ENCODE data around the gene FOXF2.
"Not testable (repeated sequence)": the region's sequence is repeated elsewhere in the genome, so short reads cannot be mapped to it uniquely, and the experiment has no call there.

Gene FOXF2

DNA sequence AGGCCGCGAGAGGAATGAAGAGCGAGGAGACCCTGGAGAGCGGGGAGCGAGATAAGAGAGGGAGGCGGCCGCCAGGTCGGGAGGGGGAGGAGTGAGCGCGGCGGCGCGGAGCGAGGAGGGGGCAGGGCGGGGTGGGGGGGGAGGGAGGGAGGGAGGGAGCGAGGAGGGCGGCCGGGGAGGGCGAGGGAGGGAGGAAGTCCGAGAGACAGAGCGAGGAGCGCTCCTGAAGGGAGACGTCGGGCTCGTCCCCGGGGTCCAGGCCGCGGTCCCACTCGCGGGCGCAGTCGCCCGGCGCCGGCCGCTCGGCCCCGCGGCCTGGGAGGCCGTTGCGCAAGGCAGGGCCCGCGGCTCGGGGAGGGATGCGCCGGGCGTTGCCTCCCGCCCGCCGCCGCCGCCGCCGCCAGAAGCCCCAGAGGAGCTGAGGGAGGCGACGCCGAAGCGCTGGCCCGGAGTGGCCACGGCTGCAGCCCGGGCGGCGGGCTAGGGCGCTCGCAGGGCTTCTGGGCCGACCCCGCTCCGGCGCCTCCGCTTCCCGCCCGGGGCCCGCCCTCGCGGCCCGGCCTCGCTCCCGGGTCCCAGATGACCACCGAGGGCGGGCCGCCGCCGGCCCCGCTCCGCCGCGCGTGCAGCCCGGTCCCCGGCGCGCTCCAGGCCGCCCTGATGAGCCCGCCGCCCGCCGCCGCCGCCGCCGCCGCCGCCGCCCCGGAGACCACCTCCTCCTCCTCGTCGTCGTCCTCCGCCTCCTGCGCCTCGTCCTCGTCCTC lies at the start of gene FOXF2:
FOXF2 (plus strand) TSS at position 208 of the 764 bp plus-strand sequence; CDS start at position 580, 372 bp downstream.
- peaks cover 22% of the 10 kb centered on the region for H3K4me1 Mint-ChIP-seq
- H3K36me3 Mint-ChIP-seq (ENCODE audit: insufficient read depth), result peaks cover 1% of the 10 kb centered on the region
- peaks cover 79% of the 10 kb centered on the region for H3K27me3 Mint-ChIP-seq
- ATAC-seq (replicated peaks; ENCODE audit: extremely low read depth, poor library complexity, severe bottlenecking) (no peak), DNase-seq (ENCODE audit: low spot score in 2 of 2) (no peak)
- no peaks in the 10 kb centered on the region for H3K9me3 Mint-ChIP-seq
- H3K27ac Mint-ChIP-seq (ENCODE audit: low read depth), result no peak within 1 kb of the TSS
- peak within 1 kb of the TSS; percentile 72 for H3K4me3 Mint-ChIP-seq

DNA sequence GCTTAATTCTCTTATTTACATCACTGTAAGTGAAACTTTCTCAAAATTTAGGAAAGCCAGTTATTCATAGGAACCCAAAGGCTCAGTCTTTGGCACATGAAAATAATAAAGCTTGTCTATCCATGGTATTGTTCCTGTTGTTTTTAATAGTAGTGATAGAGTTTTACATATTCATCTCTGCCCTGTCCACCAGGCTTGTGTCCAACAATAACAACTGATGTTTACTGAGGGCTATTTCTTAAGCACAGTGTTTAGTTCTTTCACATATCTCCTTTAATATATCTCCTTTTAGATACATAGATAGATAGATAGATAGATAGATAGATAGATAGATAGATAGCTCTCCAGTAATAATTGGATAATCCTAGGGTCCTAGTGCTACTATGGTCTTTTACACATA lies 43.3 kb upstream of the FOXF2 start:
- Mint-ChIP-seq H3K36me3 (ENCODE audit: insufficient read depth) (no peaks in the 10 kb centered on the region), H3K27me3 (peaks cover 89% of the 10 kb centered on the region), H3K27ac (ENCODE audit: low read depth) (no peak overlapping the region), H3K9me3 (peaks cover 28% of the 10 kb centered on the region), H3K4me3 (no peak overlapping the region), H3K4me1 (no peaks in the 10 kb centered on the region)
- ATAC-seq (replicated peaks; ENCODE audit: extremely low read depth, poor library complexity, severe bottlenecking) (no peak), DNase-seq (ENCODE audit: low spot score in 2 of 2) (no peak)

DNA sequence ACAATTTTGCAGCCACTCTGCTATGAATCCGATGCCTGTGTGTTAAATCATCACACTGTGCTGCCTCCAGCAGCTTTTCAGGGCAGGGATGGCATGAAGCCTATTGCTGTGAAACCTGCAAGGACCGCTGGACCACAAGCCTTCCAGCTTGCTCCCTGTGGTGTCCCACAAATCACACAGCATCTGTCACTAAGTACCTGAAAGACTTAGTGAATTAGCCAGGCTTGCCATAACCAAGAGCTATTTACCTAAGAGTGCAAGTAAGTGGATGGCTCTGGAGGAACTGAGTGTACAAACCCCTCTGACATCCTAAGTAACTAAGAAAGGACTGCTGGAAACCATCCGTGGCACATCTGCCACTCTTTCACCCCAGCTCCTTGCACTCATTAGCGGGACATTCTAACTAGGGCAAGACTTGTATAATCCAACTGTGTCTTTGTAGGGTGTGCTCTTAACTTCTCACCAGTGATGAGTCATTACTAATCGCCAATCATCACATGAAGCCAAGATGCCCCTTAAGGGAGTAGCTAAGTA lies 42.8 kb upstream of the FOXF2 start:
- peaks cover 89% of the 10 kb centered on the region for H3K27me3 Mint-ChIP-seq
- DNase-seq (ENCODE audit: low spot score in 2 of 2) (no peak), ATAC-seq (replicated peaks; ENCODE audit: extremely low read depth, poor library complexity, severe bottlenecking) (no peak)

DNA sequence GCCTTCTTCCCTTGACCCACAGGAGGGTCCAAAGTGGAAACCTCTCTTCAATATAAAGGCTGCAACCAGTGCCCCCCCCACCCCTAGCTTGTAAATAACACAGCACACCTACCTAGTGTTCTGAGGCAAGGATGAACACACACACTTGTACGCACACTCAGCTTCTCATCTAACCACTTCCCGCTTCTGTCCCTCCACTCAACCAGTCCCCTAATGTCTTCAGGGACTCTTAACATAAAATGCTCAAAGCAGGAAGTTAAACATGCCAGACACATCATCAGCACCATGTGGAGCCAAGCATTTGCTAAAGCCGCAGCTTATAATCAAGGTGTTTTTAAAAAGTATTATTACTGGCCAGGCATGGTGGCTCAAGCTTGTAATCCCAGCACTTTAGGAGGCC lies 42.2 kb upstream of the FOXF2 start:
- Mint-ChIP-seq H3K9me3 (peaks cover 28% of the 10 kb centered on the region), H3K4me1 (no peaks in the 10 kb centered on the region), H3K36me3 (ENCODE audit: insufficient read depth) (no peaks in the 10 kb centered on the region), H3K27me3 (peaks cover 89% of the 10 kb centered on the region), H3K27ac (ENCODE audit: low read depth) (no peak overlapping the region), H3K4me3 (no peak overlapping the region)
- DNase-seq (ENCODE audit: low spot score in 2 of 2) (no peak), ATAC-seq (replicated peaks; ENCODE audit: extremely low read depth, poor library complexity, severe bottlenecking) (no peak)

More for the DNA sequence above, 42.8 kb upstream of the FOXF2 start:
- no peak overlapping the region for H3K27ac Mint-ChIP-seq (ENCODE audit: low read depth)
- H3K4me1 Mint-ChIP-seq, result no peaks in the 10 kb centered on the region
- peaks cover 28% of the 10 kb centered on the region for H3K9me3 Mint-ChIP-seq
- H3K36me3 Mint-ChIP-seq (ENCODE audit: insufficient read depth), result no peaks in the 10 kb centered on the region
- no peak overlapping the region for H3K4me3 Mint-ChIP-seq

DNA sequence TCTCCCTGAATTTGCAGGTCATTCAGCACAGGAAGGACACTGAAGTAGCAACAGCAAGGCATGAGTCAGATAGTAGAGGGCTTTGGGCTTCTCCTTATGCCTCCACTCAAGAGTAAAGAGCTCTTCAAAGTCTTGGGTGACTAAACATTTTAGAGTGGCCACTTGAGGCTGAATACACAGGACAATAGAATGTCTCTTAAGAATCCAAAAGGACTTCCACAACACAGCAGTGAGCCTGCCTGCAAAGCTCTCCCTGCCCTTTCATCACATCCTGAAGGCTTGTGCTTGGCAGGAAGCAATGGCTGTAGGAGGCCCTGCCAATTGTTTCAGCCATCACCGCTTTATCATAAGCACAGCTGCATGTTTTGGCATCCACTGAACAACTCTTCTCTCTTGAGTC lies 40.7 kb upstream of the FOXF2 start:
- H3K27me3 Mint-ChIP-seq, result peaks cover 89% of the 10 kb centered on the region
- no peaks in the 10 kb centered on the region for H3K4me1 Mint-ChIP-seq

DNA sequence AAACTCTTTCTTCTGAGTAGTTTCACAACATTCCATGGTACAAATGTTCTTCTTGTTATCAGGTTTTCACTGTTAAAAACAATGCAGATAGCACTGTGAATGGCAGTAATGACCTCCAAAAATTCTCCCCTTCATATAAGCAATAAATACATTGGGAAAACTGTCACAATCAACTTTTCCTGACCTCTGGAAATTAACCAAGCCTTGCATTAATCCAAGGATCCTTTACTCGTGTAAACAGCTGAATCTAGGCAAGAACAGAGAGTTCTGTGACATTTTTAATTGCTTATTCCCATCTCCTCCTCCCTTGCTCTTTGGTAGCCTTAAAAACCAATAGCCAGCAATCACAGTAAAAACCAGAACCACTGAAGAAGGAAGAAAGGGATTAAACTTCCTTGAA lies 39.7 kb upstream of the FOXF2 start:
- Mint-ChIP-seq H3K27me3 (peaks cover 89% of the 10 kb centered on the region), H3K4me3 (no peak overlapping the region), H3K4me1 (no peaks in the 10 kb centered on the region), H3K27ac (ENCODE audit: low read depth) (no peak overlapping the region), H3K36me3 (ENCODE audit: insufficient read depth) (no peaks in the 10 kb centered on the region), H3K9me3 (peaks cover 11% of the 10 kb centered on the region)
- ATAC-seq (replicated peaks; ENCODE audit: extremely low read depth, poor library complexity, severe bottlenecking), result no peak
- DNase-seq (ENCODE audit: low spot score in 2 of 2), result no peak

More for the DNA sequence above, 40.7 kb upstream of the FOXF2 start:
- Mint-ChIP-seq H3K36me3 (ENCODE audit: insufficient read depth) (no peaks in the 10 kb centered on the region), H3K9me3 (peaks cover 20% of the 10 kb centered on the region), H3K4me3 (no peak overlapping the region), H3K27ac (ENCODE audit: low read depth) (no peak overlapping the region)
- ATAC-seq (replicated peaks; ENCODE audit: extremely low read depth, poor library complexity, severe bottlenecking) (no peak), DNase-seq (ENCODE audit: low spot score in 2 of 2) (no peak)

DNA sequence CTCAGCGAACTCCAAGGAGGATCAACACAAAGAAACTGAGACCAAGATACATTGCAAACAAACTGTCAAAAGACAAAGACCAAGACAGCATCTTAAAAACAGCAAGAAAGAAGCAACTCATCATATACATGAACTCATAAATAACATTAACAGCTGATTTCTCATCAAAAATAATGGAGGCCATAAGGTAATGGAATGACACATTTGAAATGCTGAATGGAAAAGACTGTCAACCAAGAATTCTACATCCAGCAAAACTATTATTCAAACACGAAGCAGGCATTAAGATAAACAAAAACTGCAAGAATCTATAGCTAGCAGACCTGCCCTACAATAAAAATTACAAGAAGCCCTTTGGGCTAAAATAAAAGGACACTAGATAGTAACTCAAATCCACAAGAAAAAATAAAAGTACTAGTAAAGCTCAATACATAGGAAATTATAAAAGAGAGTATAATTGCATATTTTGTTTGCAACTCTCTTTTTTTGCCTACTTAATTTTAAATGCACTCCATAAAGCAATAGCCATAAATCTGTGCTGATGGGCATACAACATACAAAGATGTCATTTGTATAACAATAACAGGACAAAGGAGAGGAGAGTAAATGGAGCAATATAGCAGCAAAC lies 37.9 kb upstream of the FOXF2 start:
- no peaks in the 10 kb centered on the region for H3K4me1 Mint-ChIP-seq
- H3K4me3 Mint-ChIP-seq, result no peak overlapping the region
- DNase-seq (ENCODE audit: low spot score in 2 of 2), result no peak
- peaks cover 2% of the 10 kb centered on the region for H3K36me3 Mint-ChIP-seq (ENCODE audit: insufficient read depth)
- no peak overlapping the region for H3K27ac Mint-ChIP-seq (ENCODE audit: low read depth)
- ATAC-seq (replicated peaks; ENCODE audit: extremely low read depth, poor library complexity, severe bottlenecking), result no peak
- H3K9me3 Mint-ChIP-seq, result peaks cover 5% of the 10 kb centered on the region
- peaks cover 88% of the 10 kb centered on the region for H3K27me3 Mint-ChIP-seq

DNA sequence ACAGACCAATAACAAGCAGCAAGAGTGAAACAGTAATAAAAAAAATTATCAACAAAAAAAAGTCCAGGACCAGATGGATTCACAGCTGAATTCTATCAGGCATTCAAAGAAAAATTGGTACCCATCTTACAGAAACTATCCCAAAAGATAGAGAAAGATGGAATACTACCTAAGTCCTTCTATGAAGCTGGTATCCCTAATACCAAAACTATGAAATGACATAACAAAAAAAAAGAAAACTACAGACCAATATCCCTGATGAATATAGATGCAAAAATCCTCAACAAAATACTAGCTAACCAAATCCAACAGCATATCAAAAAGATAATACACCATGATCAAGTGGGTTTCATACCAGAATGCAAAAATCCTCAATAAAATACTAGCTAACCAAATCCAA lies 34.3 kb upstream of the FOXF2 start:
- H3K27ac Mint-ChIP-seq (ENCODE audit: low read depth); H3K36me3 Mint-ChIP-seq (ENCODE audit: insufficient read depth); DNase-seq (ENCODE audit: low spot score in 2 of 2); H3K4me3 Mint-ChIP-seq; H3K4me1 Mint-ChIP-seq; H3K9me3 Mint-ChIP-seq; ATAC-seq (replicated peaks; ENCODE audit: extremely low read depth, poor library complexity, severe bottlenecking): not testable (repeated sequence)
- peaks cover 65% of the 10 kb centered on the region for H3K27me3 Mint-ChIP-seq

DNA sequence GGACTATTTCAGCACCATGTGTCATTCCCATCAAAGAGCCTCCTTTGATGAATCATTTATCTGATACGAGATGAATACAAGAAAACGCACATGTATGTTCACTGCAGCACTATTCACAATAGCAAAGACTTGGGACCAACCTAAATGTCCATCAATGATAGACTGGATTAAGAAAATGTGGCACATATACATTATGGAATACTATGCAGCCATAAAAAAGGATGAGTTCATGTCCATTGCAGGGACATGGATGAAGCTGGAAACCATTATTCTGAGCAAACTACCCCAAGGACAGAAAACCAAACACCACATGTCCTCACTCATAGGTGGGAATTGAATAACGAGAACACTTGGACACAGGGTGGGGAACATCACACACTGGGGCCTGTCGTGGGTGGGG lies 27.7 kb upstream of the FOXF2 start:
- not testable (repeated sequence) for DNase-seq (ENCODE audit: low spot score in 2 of 2); ATAC-seq (replicated peaks; ENCODE audit: extremely low read depth, poor library complexity, severe bottlenecking); H3K27ac Mint-ChIP-seq (ENCODE audit: low read depth); H3K4me1 Mint-ChIP-seq; H3K36me3 Mint-ChIP-seq (ENCODE audit: insufficient read depth); H3K4me3 Mint-ChIP-seq; H3K9me3 Mint-ChIP-seq
- peaks cover 55% of the 10 kb centered on the region for H3K27me3 Mint-ChIP-seq

DNA sequence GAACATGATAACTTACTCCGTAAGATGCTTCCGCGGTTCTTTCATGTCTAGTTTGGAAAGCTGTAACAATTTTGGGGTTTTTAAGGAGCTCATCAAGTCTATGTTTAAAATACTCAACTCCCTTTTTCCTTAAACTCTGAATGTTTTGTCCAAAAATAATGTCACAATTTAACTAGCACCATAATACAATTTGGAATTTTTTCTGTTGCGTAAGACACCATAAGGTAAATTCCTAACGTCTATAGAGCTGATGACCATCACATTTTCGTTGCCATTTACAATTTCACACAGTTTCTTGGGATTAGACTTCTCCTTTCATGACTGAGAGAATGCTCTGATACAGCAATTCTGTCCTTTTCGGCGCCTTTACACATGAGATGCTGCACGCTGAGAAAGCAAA lies 26.7 kb upstream of the FOXF2 start:
- Mint-ChIP-seq H3K4me1 (no peaks in the 10 kb centered on the region), H3K36me3 (ENCODE audit: insufficient read depth) (no peaks in the 10 kb centered on the region), H3K4me3 (no peak overlapping the region), H3K27me3 (peaks cover 60% of the 10 kb centered on the region), H3K9me3 (no peaks in the 10 kb centered on the region), H3K27ac (ENCODE audit: low read depth) (no peak overlapping the region)
- no peak for ATAC-seq (replicated peaks; ENCODE audit: extremely low read depth, poor library complexity, severe bottlenecking)
- no peak for DNase-seq (ENCODE audit: low spot score in 2 of 2)

DNA sequence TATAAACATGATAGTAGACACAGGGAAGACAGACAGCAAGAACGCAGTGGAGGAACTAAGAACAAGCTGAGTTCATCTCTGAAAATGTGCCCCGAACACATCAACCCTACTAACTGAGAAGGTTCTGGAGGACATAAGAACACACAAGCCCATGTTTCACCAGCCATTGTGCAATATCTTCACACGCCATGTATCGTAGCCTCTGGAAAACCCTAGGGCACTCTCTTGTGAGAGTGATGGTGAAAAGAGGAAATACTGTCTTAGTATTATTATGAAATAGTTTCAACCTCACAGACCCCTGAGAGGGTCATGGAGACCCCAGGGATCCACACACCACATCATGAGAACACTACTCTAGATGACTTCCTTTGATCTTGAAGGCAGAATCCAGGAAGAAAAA lies 26.1 kb upstream of the FOXF2 start:
- H3K36me3 Mint-ChIP-seq (ENCODE audit: insufficient read depth), result no peaks in the 10 kb centered on the region
- H3K4me3 Mint-ChIP-seq, result no peak overlapping the region
- DNase-seq (ENCODE audit: low spot score in 2 of 2) (no peak), ATAC-seq (replicated peaks; ENCODE audit: extremely low read depth, poor library complexity, severe bottlenecking) (no peak)
- H3K9me3 Mint-ChIP-seq, result no peaks in the 10 kb centered on the region
- H3K27ac Mint-ChIP-seq (ENCODE audit: low read depth), result no peak overlapping the region
- peaks cover 66% of the 10 kb centered on the region for H3K27me3 Mint-ChIP-seq
- no peaks in the 10 kb centered on the region for H3K4me1 Mint-ChIP-seq

DNA sequence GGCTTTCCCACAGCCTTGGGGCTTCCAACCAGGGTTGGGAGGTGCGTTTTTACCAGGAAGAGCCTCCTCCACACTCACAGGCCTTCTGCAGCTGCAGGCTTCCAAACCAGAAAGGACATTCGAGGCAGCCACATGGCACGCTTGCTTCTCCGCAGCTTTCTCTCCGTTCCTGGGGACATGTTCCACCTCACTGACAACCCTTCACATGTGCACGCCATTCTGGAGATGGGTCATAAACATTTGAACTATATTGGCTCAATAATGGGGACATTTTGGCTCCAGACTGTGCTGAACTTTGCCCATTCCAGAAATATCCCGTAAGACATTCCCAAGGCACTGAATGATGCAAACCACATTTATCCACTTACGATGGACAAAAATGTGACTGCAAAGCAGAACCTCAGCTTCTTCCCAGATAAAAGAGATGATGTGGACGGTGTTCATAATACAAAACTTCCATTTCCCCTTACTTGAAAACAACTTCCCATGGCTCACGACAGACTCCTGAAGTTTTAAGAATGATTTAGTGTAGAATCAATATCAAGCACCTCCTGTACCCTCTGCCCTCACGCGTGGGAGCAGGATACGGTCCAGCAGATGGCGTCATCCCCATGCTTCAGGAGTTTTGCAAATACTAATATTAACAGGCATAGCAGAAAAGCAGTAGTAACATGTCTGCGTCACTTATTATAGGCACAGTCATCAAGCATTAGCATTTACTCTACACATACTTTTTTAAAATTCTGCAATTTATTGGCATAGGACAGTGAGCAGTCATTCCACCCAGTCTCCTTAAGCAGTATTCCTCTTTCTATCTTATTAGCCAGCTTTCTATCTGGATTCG lies 25.4 kb upstream of the FOXF2 start:
- Mint-ChIP-seq H3K4me3 (no peak overlapping the region), H3K36me3 (ENCODE audit: insufficient read depth) (no peaks in the 10 kb centered on the region), H3K27ac (ENCODE audit: low read depth) (no peak overlapping the region), H3K4me1 (no peaks in the 10 kb centered on the region), H3K27me3 (peaks cover 70% of the 10 kb centered on the region), H3K9me3 (no peaks in the 10 kb centered on the region)
- no peak for ATAC-seq (replicated peaks; ENCODE audit: extremely low read depth, poor library complexity, severe bottlenecking)
- no peak for DNase-seq (ENCODE audit: low spot score in 2 of 2)
